ENCODE measurements around the gene MED12L. TPM values are rescaled to one million over a fixed set of nuclear protein-coding genes. Genes with fewer than 3 reads are reported as not detected.

Gene MED12L
- total RNA-seq, 2 experiments from 2014 or later: 12.6 to 32.7 TPM

DNA sequence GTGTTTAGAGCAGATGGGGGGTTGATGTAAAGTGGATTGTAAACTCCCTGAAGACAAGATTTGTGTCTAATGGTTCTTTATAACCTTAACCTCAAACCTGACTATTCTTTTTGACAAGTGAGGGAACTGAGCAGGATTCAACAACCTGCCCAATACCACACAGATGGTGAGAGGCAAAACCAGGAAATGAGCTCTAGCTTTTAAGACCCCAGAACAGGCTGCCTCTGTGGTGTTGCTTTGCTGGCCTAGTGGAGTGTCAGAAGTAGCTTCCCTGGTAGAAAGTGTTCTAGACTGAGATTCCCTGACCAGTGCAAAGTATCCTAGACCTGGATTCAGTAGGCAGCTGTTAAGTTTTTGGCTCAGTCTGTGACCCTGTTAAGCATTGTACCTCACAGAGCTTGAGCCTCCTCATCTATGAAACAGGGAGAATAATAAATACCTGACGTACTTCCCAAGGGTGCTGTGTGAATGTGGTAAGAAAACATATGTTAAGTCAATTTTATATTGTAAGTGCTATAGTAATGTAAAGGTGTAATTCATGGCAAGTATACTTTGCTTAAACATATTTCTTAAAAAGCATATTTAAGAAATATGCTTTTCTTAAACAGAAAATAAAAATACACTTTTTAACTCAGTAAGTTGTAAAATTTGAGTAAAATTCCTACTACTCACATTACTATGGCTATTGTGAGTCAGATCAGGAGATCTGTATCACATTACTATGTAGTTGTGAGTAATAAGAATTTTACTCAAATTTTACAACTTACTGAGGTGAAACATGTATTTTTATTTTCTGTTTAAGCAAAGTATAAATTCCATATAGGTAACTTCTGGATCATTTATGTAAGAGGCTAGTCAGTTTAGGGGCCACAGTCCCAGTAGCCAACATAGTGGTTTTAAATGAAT, 222.4 kb downstream of the MED12L start:
- H3K4me2 ChIP-seq (ENCODE audit: low read length): no peak overlapping the region
- no peak overlapping the region for H3K4me3 ChIP-seq (ENCODE audit: low read depth, low read length, poor library complexity, severe bottlenecking)
- H3K9me2 ChIP-seq (ENCODE audit: insufficient read depth, low read length): no peaks in the 10 kb centered on the region; the same call in 1 of the 2 replicates
- no peaks in the 10 kb centered on the region for H4K20me1 ChIP-seq (ENCODE audit: insufficient read depth, low read length)
- H3K27ac ChIP-seq (ENCODE audit: low read depth, low read length, poor library complexity, severe bottlenecking): no peak overlapping the region
- TF ChIP-seq, protein P1, sequence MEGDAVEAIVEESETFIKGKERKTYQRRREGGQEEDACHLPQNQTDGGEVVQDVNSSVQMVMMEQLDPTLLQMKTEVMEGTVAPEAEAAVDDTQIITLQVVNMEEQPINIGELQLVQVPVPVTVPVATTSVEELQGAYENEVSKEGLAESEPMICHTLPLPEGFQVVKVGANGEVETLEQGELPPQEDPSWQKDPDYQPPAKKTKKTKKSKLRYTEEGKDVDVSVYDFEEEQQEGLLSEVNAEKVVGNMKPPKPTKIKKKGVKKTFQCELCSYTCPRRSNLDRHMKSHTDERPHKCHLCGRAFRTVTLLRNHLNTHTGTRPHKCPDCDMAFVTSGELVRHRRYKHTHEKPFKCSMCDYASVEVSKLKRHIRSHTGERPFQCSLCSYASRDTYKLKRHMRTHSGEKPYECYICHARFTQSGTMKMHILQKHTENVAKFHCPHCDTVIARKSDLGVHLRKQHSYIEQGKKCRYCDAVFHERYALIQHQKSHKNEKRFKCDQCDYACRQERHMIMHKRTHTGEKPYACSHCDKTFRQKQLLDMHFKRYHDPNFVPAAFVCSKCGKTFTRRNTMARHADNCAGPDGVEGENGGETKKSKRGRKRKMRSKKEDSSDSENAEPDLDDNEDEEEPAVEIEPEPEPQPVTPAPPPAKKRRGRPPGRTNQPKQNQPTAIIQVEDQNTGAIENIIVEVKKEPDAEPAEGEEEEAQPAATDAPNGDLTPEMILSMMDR (conservative IDR thresholded peaks at IDR 0.05; ENCODE audit: low read length): no peak
- no peak for TF ChIP-seq EZH2phosphoT487 (IDR thresholded peaks at IDR 0.05; ENCODE audit: borderline replicate concordance, low read depth, low read length)
- no peaks in the 10 kb centered on the region for H3K36me3 ChIP-seq (ENCODE audit: insufficient read depth, low read length)
- BruUV-seq (replicated peaks): no TSS peak
- no peaks in the 10 kb centered on the region for H3K79me2 ChIP-seq (ENCODE audit: insufficient read depth, low read depth, low read length)
- CTCF ChIA-PET (ENCODE audit: unreplicated experiment): no interaction called here
- H3K4me1 ChIP-seq (ENCODE audit: insufficient read depth, low read length, poor library complexity, severe bottlenecking): no peaks in the 10 kb centered on the region
- intact Hi-C loops (cut with micrococcal nuclease; ENCODE audit: unreplicated experiment): no loop called here
- H2AFZ ChIP-seq (ENCODE audit: low read length): no peak overlapping the region
- H3K9me3 ChIP-seq (ENCODE audit: low read length): no peaks in the 10 kb centered on the region
- POLR2A ChIA-PET: interaction anchor here (0.6 to 2.1 kb wide), 3 partner anchors 15 to 27 kb away, joined by 3 to 5 read pairs (median 4); no protein-coding TSS in a partner anchor
- DNase-seq (ENCODE audit: low spot score): no peak

DNA sequence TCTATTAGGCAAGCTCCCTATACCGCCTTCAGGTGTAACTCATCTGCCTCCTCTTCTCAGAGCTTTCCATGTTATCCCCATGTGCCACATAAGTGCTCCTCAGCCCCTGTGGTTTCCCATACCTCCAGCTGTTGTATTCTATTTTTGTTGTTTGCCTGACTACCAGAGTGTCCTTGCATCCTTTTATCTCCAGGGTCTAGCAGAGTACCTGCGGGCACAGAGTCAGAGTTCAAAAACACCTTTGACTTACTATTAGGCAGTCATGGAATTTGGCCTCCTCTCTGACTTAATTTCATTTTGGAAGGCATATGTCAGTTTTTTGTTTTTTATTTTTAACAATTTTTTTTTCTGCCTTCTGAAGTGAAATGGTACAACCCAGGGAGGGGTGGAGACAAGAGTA, 224.1 kb downstream of the MED12L start:
- ChIA-PET POLR2A (interaction anchor here (0.7 kb wide), 1 partner anchor 163 kb away, joined by 3 read pairs; no protein-coding TSS in a partner anchor), CTCF (ENCODE audit: unreplicated experiment) (no interaction called here)
- H2AFZ ChIP-seq (ENCODE audit: low read length): no peak overlapping the region
- no peaks in the 10 kb centered on the region for H3K4me1 ChIP-seq (ENCODE audit: insufficient read depth, low read length, poor library complexity, severe bottlenecking)
- no peaks in the 10 kb centered on the region for H3K79me2 ChIP-seq (ENCODE audit: insufficient read depth, low read depth, low read length)
- H3K4me2 ChIP-seq (ENCODE audit: low read length): no peak overlapping the region
- TF ChIP-seq, protein P1 (conservative IDR thresholded peaks at IDR 0.05; ENCODE audit: low read length): no peak
- no peak for TF ChIP-seq EZH2phosphoT487 (IDR thresholded peaks at IDR 0.05; ENCODE audit: borderline replicate concordance, low read depth, low read length)
- no peaks in the 10 kb centered on the region for H3K9me3 ChIP-seq (ENCODE audit: low read length)
- H3K9me2 ChIP-seq (ENCODE audit: insufficient read depth, low read length): no peaks in the 10 kb centered on the region; the same call in 1 of the 2 replicates
- H3K36me3 ChIP-seq (ENCODE audit: insufficient read depth, low read length): no peaks in the 10 kb centered on the region
- BruUV-seq (replicated peaks): no TSS peak
- DNase-seq (ENCODE audit: low spot score): no peak
- H4K20me1 ChIP-seq (ENCODE audit: insufficient read depth, low read length): no peaks in the 10 kb centered on the region
- H3K27ac ChIP-seq (ENCODE audit: low read depth, low read length, poor library complexity, severe bottlenecking): no peak overlapping the region
- H3K4me3 ChIP-seq (ENCODE audit: low read depth, low read length, poor library complexity, severe bottlenecking): no peak overlapping the region
- intact Hi-C loops (cut with micrococcal nuclease; ENCODE audit: unreplicated experiment): no loop called here

DNA sequence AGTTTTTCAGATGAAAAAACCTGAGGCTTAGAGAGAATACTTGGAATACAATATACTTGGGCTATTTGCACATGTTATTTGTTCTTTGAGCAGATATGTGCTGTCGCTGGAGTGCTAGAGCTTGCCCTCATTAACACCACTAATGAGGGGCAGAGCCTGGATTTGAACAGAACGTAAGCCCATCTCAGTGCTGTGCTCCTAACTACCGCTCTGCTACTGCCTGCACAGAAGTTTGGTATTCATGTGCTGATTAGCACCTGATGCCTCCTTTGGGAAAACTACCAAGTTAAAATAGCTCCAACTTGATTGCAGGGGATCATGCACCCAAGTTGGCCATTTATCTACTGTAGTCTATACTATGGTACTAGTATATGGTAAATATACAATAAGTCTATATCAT, 227.5 kb downstream of the MED12L start:
- Histone ChIP-seq H3K4me3 (ENCODE audit: low read depth, low read length, poor library complexity, severe bottlenecking) (no peak overlapping the region), H3K79me2 (ENCODE audit: insufficient read depth, low read depth, low read length) (no peaks in the 10 kb centered on the region), H3K9me3 (ENCODE audit: low read length) (no peaks in the 10 kb centered on the region), H3K9me2 (ENCODE audit: insufficient read depth, low read length) (no peaks in the 10 kb centered on the region; the same call in 1 of the 2 replicates), H3K4me1 (ENCODE audit: insufficient read depth, low read length, poor library complexity, severe bottlenecking) (no peaks in the 10 kb centered on the region), H4K20me1 (ENCODE audit: insufficient read depth, low read length) (no peaks in the 10 kb centered on the region), H3K27ac (ENCODE audit: low read depth, low read length, poor library complexity, severe bottlenecking) (no peak overlapping the region), H3K4me2 (ENCODE audit: low read length) (no peak overlapping the region), H3K36me3 (ENCODE audit: insufficient read depth, low read length) (no peaks in the 10 kb centered on the region), H2AFZ (ENCODE audit: low read length) (no peak overlapping the region)
- BruUV-seq (replicated peaks): no TSS peak
- CTCF ChIA-PET (ENCODE audit: unreplicated experiment): no interaction called here
- no peak for DNase-seq (ENCODE audit: low spot score)
- POLR2A ChIA-PET: no interaction called here
- TF ChIP-seq, protein P1 (conservative IDR thresholded peaks at IDR 0.05; ENCODE audit: low read length): no peak
- TF ChIP-seq EZH2phosphoT487 (IDR thresholded peaks at IDR 0.05; ENCODE audit: borderline replicate concordance, low read depth, low read length): no peak
- intact Hi-C loops (cut with micrococcal nuclease; ENCODE audit: unreplicated experiment): no loop called here

Measured in OCI-LY7 (cell line).